H7 (cell line): ENCODE measurements around the gene ANO2. TPM values are rescaled to one million over a fixed set of nuclear protein-coding genes. Genes with fewer than 3 reads are reported as not detected.

ENCODE experiments used
- DNase-seq: peaks from one replicate; pipeline ENCODE4 v3.0.0; 2012
- H3K27me3 ChIP-seq: 2 replicates; pipeline ENCODE4 v1.6.0; 2011; ENCODE audit warnings: mild to moderate bottlenecking, low read length; ENCODE audit not compliant: control insufficient read depth, insufficient read depth
- H3K36me3 ChIP-seq: replicated peaks from 2 replicates; pipeline ENCODE4 v1.5.1; 2011; ENCODE audit warnings: low read length; ENCODE audit not compliant: control insufficient read depth, insufficient read depth
- H3K4me3 ChIP-seq: 2 replicates; pipeline ENCODE4 v1.5.1; 2011; ENCODE audit warnings: low read depth, mild to moderate bottlenecking, control low read depth, low read length, moderate library complexity; ENCODE audit not compliant: insufficient read depth
- total RNA-seq: library from RNA; depleted of rRNA; stranded (reverse); fragments of >200 nt; shearing (Covaris generic); gene quantifications from 2 replicates; pipeline ENCODE4 v1.2.3, GENCODE V29; 2014

ANO2 gene
- total RNA-seq, 1 experiment from 2014 or later, result 0.76 TPM

- H3K4me3 ChIP-seq, result no peak overlapping the region
- no peaks in the 10 kb centered on the region for H3K36me3 ChIP-seq
- DNase-seq, result no peak
- no peaks in the 10 kb centered on the region; the same call in 1 of the 2 replicates for H3K27me3 ChIP-seq
Observed at GRCh38 chr12:5808981-5809380, 136.1 kb downstream of the ANO2 start.

- no peaks in the 10 kb centered on the region for H3K36me3 ChIP-seq
- H3K27me3 ChIP-seq, result no peaks in the 10 kb centered on the region; the same call in 1 of the 2 replicates
- no peak for DNase-seq
- H3K4me3 ChIP-seq, result no peak overlapping the region
Observed at GRCh38 chr12:5807514-5808219, 137.4 kb downstream of the ANO2 start.

- no peak for DNase-seq
- Histone ChIP-seq H3K27me3 (no peaks in the 10 kb centered on the region; the same call in 1 of the 2 replicates), H3K4me3 (no peak overlapping the region), H3K36me3 (no peaks in the 10 kb centered on the region)
Observed at GRCh38 chr12:5807090-5807414, 138.0 kb downstream of the ANO2 start.

- H3K4me3 ChIP-seq, result no peak overlapping the region
- no peak for DNase-seq
- H3K27me3 ChIP-seq, result no peaks in the 10 kb centered on the region
- no peaks in the 10 kb centered on the region for H3K36me3 ChIP-seq
Observed at GRCh38 chr12:5806371-5807089, 138.5 kb downstream of the ANO2 start.

GRCh38 chr12:5803532-5803931 lies 141.5 kb downstream of the ANO2 start:
- DNase-seq, result peak; percentile 33
- Histone ChIP-seq H3K27me3 (no peaks in the 10 kb centered on the region), H3K36me3 (no peaks in the 10 kb centered on the region), H3K4me3 (no peak overlapping the region)

GRCh38 chr12:5798242-5799015 lies 146.6 kb downstream of the ANO2 start:
- no peak overlapping the region for H3K4me3 ChIP-seq
- H3K36me3 ChIP-seq, result no peaks in the 10 kb centered on the region
- no peak for DNase-seq
- no peaks in the 10 kb centered on the region for H3K27me3 ChIP-seq

GRCh38 chr12:5797661-5798060 lies 147.4 kb downstream of the ANO2 start:
- no peak for DNase-seq
- Histone ChIP-seq H3K27me3 (no peaks in the 10 kb centered on the region), H3K36me3 (no peaks in the 10 kb centered on the region), H3K4me3 (no peak overlapping the region)

GRCh38 chr12:5796959-5797225 lies 148.2 kb downstream of the ANO2 start:
- H3K36me3 ChIP-seq, result no peaks in the 10 kb centered on the region
- no peaks in the 10 kb centered on the region for H3K27me3 ChIP-seq
- H3K4me3 ChIP-seq, result no peak overlapping the region
- no peak for DNase-seq

GRCh38 chr12:5796171-5796958 lies 148.7 kb downstream of the ANO2 start:
- Histone ChIP-seq H3K27me3 (no peaks in the 10 kb centered on the region), H3K36me3 (no peaks in the 10 kb centered on the region), H3K4me3 (no peak overlapping the region)
- peak; percentile 81 for DNase-seq

GRCh38 chr12:5794156-5794555 lies 150.9 kb downstream of the ANO2 start:
- no peak for DNase-seq
- H3K36me3 ChIP-seq, result no peaks in the 10 kb centered on the region

GRCh38 chr12:5792343-5792742 lies 152.7 kb downstream of the ANO2 start:
- no peak overlapping the region for H3K4me3 ChIP-seq
- no peaks in the 10 kb centered on the region for H3K27me3 ChIP-seq
- H3K36me3 ChIP-seq, result no peaks in the 10 kb centered on the region
- no peak for DNase-seq

More at GRCh38 chr12:5794156-5794555, 150.9 kb downstream of the ANO2 start:
- Histone ChIP-seq H3K4me3 (no peak overlapping the region), H3K27me3 (no peaks in the 10 kb centered on the region)

- Histone ChIP-seq H3K4me3 (no peak overlapping the region), H3K27me3 (no peaks in the 10 kb centered on the region), H3K36me3 (no peaks in the 10 kb centered on the region)
- DNase-seq, result no peak
Observed at GRCh38 chr12:5789469-5789968, 155.5 kb downstream of the ANO2 start.

- Histone ChIP-seq H3K4me3 (no peak overlapping the region), H3K27me3 (no peaks in the 10 kb centered on the region), H3K36me3 (no peaks in the 10 kb centered on the region)
- DNase-seq, result no peak
Observed at GRCh38 chr12:5787828-5788227, 157.2 kb downstream of the ANO2 start.

- Histone ChIP-seq H3K27me3 (no peaks in the 10 kb centered on the region), H3K36me3 (no peaks in the 10 kb centered on the region), H3K4me3 (no peak overlapping the region)
- no peak for DNase-seq
Observed at GRCh38 chr12:5785601-5786000, 159.5 kb downstream of the ANO2 start.
